ENCODE data around the gene BIRC7.

BIRC7 gene, protein sequence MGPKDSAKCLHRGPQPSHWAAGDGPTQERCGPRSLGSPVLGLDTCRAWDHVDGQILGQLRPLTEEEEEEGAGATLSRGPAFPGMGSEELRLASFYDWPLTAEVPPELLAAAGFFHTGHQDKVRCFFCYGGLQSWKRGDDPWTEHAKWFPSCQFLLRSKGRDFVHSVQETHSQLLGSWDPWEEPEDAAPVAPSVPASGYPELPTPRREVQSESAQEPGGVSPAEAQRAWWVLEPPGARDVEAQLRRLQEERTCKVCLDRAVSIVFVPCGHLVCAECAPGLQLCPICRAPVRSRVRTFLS

DNA sequence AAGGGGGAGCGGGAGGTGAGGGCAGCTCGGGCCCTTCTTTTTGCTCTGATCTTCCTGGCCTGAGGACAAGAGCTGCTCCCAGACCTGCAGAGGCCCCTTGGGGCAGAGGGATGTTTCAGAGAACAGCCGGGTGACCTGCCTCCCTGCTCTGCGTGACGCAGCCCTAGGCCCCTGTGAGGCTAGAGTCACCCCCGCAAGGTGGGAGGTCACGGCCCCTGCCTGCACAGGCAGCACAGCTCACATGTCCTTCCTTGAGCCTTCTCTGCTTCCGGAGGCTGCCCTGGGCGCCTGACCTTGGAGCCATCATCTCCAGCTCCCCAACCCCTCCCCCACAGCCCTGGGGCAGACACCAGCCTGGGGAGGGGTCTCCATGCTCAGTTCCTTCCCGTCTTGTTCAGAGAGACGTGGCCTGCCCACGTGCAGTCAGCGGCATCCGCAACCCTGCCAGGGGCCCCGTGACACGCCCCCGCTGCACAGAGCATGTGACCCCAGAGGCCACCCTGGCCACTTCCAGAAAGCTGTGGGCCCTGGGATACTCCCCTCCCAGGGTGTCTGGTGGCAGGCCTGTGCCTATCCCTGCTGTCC is at the start of gene BIRC7:
BIRC7 (plus strand) TSS at position 507 of the 585 bp plus-strand sequence. CDS start 192 bp downstream, outside the sequence.
- DNase-seq (ENCODE audit: low read depth): no peak

DNA sequence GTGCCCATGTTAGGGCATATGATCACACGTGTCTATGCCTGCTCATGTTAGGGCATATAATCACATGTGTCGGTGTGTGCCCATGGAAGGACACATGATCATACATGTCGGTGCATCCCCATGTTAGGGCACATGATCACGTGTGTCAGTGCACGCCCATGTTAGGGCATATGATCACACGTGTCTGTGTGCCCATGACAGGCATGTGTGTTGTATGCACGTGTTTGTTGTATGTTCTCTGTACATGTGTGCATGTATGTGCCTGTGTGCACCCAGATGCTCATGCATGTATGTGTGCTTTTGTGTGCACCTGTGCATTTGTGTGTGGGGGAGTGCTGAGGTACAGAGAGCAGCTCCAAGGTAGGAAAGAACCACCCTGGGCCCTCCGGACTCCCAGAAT is 49.6 kb upstream of the BIRC7 start:
- no peak for DNase-seq (ENCODE audit: low read depth)

DNA sequence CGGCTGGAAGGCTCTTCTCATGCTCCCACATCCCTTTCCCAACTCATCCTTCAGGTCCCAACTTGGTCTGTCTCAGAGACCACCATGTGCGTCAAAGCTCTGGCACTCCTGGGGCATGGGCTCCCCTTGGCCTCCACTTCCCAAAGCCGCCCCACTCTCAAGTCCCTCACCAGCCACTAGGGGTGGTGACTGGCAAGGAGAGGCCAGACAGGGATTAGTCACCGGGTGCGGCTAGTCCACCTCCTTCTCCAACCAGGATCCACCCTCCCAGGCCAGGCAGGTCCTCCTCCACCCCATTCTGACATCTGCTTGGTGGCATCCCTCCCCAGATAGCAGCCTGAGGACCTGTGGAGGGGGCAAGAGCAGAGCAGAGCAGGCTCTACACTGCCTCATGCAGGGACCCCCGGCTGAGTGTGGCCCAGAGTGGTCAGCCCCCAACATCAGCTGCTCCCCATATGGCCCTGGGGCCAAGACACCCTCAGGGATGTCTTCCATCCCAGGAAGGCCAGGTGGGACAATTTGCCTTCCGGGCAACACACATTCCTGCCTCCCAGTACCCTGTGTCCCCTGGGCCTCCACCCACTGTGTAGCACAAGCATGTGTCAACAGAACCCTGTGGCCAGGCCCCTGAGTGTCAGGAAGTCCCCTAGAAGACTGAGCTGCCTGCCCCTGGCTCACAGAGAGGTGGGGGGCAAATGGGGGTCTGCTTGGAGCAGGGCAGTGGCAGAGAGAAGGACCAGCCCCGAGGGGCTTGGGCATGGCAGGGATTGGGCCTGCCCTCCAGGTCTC is 49.0 kb upstream of the BIRC7 start:
- no peak for DNase-seq (ENCODE audit: low read depth)

DNA sequence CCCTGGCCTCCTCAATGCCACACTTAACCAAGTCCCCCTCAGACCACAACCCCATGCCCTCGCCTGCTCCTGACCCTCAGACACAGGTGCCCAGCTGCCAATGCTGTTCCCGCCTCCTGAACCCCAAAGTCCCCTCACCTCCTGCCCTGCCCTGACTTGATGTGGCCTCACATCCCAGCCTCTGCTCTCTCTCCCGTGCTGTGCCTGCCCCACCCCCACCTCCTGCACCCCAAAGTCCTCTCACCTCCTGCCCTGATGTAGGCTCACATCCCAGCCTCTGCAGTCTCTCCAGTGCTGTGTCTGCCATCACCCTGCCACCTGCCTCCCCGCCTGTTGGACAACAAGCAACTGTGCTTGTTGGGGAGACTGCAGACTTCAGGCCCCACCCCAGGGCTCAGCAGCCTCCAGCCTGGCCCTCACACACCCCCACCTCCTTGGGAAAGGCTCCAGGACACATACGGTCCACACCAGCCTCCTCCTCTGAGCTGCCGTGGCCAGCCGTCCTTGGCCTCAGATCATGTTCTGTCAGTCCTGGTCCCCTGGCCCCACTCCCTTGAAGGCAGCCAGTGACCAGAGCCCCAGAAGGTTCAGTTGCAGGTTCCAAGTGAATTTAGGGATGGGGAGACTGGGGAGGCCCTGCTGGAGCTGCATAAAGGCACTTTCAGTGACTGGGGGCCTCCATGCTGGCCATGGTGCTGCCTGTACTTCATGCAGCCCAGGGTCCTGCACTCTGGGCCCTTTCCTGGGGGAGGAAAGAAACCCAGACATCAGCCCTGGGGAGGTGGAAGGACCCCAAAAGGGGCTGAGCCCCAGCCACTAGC is 48.2 kb upstream of the BIRC7 start:
- DNase-seq (ENCODE audit: low read depth): no peak

DNA sequence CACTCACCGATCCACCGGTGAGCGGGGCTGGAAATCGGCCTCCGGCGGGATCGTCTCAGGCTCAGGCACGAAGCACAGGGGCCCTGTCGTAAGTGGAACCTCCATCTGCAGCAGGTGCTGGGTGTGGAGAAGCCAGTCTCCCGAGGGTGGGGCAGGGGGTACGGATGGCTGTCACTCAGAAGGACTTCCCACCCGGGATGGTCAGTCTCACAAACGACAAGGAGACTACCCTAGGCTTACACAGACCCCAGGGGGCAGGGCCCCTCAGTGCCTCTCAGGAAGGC is 47.6 kb upstream of the BIRC7 start:
- no peak for DNase-seq (ENCODE audit: low read depth)

DNA sequence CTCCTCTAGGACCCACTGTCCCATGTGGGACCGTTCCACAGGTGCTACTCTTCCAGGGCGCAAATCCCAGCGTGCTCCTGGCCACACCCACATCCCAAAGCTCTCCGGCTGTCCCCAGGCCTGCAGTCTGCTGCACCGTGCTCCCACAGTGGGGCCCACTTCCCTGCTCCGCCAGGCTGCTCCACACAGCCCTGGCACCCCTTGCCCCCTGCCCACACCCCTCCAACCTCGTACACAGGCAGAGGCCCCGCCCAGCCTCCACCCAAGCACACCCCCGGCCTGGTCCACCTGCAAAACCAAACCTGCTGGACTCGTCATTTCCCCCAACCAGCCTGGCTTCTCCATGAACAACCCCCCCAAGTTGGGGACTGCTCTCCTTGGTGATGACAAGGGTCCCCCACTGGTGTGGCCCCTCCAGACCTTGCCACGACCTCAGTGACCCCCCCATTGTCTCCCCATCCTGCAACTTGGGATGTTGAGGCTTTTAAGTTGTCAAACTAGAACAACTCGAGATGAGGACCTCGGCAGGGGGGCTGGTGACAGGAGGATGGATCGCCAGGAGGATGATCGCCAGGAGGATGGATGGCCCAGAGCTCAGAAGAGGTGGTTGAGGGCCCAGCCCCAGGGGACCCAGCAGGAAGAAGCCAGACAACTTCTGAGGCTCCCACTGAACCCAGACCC is 46.9 kb upstream of the BIRC7 start:
- DNase-seq (ENCODE audit: low read depth): no peak

DNA sequence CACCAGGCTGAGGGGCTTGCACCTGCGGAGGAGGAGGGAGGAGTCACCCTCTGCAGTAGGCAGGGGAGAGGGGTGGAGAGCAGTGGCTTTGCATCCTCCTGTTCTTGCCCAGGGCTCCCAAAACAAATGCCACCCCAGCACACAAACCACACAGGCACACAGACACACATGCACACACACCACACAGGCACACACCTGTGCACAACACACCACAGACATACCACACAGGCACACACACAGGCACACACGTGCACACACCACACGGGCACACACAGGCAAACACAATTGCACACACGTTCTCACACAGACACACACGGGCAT is 46.4 kb upstream of the BIRC7 start:
- DNase-seq (ENCODE audit: low read depth): no peak

DNA sequence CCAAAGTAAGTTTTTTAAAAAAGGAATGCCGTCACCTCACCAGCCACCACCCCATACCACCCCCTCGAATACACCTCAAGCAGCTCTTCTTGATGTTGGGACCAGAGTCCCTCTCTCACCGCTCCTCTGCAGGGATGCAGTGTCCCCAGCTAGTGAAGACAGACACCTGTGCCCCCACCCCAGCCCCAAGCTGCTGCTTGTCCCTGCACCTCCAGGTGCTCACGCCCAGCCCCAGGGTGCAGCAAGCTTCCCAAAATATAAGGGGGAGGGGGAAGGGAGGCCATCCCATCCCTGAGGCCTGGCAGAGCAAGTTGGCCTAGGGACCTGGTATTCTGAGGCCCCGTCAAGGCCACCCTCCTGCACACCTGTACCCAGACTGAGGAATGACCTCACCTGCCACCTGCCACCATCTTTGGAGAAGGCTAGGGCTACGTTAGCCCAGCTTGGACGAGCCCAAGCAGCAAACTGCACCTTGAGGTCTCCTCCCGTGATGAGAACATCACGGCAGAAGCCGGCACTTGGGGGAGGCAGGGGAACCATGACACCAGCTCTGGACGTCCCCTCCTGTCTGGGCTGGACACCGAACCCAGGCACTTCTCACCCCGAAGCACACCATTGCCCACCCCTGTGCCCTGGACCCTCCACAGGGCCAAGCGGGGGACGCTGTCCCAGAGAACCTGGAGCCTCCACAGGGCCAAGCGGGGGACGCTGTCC is 45.7 kb upstream of the BIRC7 start:
- no peak for DNase-seq (ENCODE audit: low read depth)

DNA sequence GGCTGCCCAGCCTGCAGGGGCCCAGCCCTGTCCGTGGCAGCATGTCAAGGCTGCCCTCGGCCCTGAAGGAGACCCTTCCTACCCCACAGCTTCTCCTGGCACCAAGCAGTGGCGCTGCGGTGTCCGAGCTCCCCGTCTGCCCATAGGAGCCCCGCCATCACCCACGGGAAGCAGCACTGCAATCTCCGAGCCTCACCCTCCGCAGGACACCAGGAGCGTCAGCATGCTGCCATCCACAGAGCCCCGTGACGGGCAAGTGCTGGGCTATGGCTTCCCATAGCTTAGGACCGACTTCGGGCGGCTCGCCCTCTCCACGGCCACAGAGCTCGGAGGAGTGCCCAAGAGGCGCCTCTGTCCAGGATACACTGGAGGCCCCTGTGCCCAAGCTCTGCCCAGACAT is 44.9 kb upstream of the BIRC7 start:
- no peak for DNase-seq (ENCODE audit: low read depth)

DNA sequence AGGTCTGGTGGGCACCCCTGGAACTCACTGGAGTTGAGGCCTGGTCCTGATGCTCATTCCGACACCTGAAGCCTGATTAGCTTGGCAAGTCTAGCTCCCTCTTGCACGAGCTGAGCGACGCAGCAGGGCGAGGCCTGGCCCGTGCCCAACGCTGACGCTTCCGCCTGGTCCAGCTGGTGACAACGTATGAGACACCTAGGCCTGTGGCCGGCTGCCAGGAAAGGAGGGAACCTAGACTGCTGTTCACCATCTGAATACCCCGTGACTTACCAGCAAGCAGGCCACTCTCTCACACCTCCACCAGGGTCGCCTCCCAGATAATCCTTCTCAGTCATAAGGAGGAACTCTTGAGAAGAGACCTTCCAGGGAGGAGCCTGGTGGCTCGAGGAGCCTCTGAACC is 44.3 kb upstream of the BIRC7 start:
- no peak for DNase-seq (ENCODE audit: low read depth)

DNA sequence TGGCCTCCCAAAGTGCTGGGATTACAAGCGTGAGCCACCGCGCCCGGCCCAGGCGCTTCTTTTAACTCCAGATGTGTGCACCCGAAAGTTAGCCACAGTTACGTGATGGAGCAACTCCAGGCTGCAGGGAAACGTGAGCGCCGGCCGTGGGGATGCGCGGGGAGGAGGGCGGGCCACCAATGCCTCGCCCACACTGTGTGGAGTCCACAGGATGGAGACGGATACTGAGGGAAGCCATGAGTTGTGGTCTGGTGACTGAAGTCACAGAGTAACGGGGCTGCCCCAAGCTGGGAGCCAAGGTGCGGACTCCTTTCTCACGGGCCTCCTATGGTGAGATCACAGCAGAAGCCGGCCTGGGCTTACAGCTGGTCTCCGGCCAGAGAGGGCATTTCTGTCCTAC is 43.0 kb upstream of the BIRC7 start:
- DNase-seq (ENCODE audit: low read depth): no peak

DNA sequence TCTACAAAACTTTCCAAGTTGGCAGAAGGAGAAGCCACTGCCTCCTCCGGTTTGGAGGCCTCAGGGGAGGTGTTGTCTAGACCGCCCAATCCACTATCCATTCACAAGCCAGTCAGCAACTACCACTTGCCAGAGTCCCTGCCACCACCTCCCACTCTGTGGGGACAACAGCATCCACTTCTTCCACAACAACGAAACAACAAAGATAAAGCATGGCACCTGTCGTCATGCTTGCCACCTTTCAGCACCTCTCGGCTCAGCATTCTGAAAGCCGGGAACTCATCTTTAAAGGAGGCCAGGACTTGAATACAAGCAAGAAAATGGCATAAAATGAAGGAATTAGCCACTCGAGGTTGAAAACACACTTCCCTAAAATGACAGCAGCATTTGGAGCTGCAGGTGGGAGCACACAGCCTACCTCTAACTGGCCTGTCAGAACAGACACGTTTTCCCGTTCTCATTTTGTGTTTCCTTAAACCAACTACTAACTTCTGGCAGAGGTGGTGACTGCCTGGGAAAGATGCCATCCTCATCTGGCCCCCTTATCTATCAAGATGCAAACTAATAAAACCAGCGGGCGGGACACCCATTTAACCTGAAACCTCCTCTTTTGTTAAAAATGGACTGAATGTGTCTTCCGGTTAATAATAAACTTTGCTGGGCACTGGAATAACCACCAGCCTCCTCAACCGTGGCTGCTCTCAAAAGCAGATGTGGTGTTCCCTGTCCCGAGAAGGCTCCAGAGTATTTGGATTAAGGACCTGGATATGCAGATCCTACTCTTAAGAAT is 41.5 kb upstream of the BIRC7 start:
- no peak for DNase-seq (ENCODE audit: low read depth)

DNA sequence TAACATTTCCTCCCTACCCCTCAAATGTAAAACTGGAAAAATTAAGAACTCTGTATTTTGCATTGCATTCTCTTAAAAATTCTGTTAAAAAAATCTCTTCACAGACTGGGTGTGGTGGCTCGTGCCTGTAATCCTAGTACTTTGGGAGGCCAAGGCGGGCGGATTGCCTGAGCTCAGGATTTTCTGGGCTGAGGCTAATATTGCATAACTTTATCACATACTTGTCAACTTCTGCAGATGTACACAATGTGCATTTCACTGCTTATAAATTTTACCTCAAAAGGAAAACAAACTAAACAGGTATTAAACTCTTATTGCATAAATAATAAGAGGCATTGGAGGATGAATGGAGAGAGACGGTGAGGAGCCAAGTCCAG is 40.9 kb upstream of the BIRC7 start:
- DNase-seq (ENCODE audit: low read depth): no peak

DNA sequence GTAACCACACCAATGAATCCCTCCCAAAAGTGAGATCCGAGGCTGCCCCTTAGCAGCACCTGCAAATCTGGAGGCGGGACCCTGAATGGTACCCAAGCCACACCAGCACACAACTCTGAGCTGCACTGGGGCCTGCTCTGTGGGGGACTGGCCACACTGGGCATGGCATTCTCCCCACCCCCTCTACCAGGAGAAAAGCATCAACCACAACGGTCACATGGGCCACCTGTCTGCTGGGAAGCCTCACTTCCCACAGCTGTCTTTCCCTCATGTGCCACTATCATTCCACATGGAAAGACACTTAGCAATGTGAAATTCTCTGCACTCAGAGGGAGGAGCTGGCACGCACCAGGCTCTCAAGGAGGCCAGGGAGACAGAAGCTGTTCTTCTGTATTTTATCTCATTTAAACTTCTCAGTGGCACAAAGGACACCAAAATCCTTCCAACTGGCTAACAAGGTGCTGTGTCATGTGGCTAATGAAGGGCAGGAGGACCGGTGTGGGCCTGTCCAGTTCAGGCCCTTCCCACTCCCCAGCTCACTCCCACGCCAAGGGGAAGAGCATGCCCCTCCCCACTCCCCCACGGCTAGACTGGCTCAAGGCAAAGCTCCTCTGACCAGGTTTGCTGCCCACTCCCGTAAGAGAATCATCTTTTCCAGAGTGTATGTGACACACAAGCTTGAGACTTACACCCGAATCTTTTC is 38.8 kb upstream of the BIRC7 start:
- DNase-seq (ENCODE audit: low read depth): no peak

DNA sequence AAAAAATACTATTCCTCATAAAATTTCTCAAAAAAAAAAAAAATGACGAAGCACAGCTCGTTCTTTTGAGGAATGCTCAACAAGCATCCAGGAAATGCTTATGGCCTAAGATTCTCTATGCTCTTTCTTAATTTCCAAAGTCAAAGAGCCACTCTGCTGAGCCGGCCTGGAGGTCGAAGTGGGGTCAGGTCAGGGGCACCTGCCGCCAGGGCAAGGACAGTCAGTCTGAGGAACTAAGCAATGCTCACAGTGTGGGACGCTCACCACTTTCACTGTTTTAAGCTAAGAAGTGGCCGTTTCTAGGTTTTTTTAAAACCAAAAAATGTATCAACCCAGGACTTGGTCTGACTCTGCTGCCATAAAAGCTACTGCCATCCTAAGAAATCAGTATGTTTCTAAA is 37.1 kb upstream of the BIRC7 start:
- no peak for DNase-seq (ENCODE audit: low read depth)

DNA sequence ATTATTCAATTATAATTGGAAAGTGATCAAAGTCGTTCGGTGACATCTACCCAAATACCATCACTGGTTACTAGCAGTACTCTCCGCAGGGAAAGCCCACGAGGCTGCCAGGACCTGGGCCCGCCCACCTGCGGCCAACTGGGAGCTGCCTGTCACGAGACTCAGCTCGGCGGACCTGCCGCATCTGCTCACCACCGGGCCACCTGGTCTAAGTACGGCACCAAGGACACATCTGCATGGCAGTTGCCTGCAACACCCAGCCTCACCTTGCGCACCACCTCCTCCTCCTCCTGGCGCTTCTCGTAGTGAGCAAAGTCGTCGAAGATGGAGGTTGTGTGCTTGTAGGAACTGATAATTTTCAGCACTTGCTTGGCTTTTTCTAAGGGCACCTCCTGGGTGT is 33.7 kb upstream of the BIRC7 start:
- DNase-seq (ENCODE audit: low read depth): no peak

DNA sequence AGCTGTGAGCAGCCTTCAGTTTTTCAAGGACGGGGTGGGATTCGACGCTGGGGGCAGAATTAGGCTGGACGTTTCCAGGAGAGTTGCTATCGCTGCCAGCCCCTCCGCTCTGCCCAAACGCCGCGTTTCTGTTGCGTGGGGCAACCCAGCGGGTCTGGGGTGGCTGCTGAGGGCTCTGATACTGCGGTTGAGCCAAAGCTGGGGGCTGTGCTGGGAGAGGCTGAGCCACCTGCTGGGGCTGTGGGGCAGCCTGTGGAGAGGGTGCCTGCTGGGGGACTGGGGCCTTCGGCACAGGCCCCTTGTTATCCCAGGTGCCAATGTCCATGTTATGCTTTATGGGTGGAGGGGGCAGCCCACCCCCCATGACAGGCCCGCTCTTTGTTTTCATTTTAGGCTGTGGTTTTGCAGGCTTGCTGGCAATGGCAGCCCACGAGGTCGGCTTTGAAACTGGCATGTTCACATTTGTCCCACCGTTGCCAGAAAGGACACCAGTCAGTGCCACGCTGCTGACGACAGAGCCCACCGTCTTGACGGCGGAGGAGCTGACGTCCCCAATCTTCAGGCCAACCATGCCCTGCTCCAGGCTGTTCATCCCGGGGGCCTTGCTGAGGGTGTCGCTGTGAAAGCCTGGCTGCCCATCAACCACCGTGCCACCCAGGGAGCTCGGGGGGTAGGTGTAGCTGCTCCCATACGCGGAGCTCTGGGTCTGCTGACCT is 32.7 kb upstream of the BIRC7 start:
- no peak for DNase-seq (ENCODE audit: low read depth)

DNA sequence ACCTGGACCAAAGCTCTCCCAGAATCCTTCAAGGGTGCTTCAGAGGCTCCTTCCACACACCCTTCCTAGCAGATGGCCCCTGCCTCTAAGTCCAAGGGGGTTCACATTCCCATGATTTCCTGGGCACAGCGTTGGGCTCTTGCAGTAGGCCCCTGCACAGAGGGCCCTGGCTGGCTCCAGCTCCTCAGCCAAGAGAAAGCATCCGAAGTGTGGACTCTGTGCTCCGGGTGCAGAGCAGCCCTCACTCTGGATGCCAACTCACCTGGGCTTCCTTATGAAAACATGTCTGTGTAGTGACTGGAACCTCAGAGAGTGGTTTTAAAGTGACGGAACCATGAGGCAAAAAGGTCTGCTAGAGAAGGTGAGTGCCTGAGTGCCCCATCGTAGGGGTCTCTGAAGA is 31.3 kb upstream of the BIRC7 start:
- no peak for DNase-seq (ENCODE audit: low read depth)

DNA sequence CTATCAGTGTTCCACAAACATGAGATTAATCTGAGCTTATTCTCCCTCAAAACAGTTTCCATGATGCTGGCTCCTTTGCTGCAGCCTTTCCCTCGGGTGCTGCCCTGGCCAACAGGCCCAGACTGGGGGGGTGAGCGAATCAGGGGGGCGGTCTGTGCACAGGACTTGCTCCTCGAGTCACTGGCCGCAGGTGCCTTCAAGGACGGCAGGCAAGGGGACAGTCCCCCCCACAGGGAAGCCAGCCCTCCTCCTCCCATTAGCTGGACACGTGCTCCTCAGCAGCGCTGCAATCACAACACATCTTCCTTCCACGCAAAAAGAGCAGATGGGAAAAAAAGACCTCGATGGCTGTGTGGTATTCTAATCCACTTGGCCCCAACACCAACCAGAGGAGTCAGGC is 29.8 kb upstream of the BIRC7 start:
- no peak for DNase-seq (ENCODE audit: low read depth)

DNA sequence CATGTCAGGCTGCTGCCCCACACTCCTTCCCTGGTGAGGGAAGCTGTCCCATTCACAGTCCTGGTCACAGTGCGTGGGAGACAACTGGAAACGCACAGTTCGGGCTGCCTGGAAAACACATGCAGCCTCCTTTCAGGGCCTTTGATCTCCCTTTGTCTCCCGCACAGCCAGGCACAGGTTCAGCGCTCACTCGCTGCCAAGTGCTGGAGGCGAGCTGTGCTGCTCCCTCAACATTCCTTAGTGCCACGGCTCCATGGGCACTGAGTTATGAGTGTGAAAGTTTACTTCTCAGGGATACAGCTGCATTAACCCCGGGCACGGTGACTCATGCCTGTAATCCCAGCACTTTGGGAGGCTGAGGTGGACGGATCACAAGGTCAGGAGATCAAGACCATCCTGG is 28.8 kb upstream of the BIRC7 start:
- DNase-seq (ENCODE audit: low read depth): no peak

All from HS-5 (cell line).